Stimulated activated CD8-positive, alpha-beta memory T cell treated with anti-CD3 and anti-CD28 coated beads, Interleukin-2, amount 100 ng/mL, for 1 hour (primary cell): ENCODE results near the gene FARP1.
"Not testable (repeated sequence)": the region's sequence is repeated elsewhere in the genome, so short reads cannot be mapped to it uniquely, and the experiment has no call there.

Experiments used
- DNase-seq, 2 donors: peaks; one replicate each; pipeline ENCODE4 v3.0.0-alpha.2; 2020; ENCODE audit warnings: low read depth in 2 of 2

Gene FARP1

DNA sequence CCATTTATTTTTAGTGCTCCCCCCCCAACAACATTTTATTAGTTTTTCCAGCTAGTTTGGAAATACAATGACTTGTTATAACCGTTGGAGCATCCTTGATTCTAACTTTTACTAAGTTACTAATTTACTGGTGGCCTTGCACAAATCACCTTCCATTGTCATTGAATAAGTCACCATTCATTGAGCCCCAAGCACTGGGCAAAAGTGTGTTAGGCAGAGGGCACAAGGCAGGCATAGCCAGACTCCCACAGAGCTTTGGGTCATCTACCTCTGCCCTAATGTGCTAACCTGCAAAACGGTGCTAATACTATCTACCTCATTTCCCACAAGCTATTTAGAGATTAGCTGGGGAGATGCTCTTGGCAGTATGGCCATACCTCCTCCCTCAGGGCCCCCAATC, 120.9 kb downstream of the FARP1 start:
- no peak for DNase-seq

DNA sequence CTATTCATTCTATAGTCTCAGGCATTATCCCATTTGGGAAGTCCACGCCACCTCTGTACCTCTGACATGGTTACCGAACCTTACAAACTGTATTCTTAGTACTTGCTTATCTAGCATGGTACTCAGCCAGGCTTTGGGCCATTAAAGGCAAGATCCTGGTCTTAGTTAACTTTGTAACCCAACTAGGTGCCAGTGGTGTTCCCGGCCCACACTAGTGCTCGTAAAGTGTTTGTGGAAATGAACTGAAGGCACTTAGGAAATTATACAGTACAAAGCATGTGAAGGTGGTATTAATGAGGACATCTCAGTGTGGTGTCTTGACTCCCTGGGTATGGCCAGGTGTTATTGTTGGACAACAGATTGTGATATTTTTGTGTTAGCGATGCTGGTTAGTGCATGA, 122.0 kb downstream of the FARP1 start:
- no peak for DNase-seq

GRCh38 chr13:98265692-98266551, 123.0 kb downstream of the FARP1 start:
- no peak for DNase-seq

DNA sequence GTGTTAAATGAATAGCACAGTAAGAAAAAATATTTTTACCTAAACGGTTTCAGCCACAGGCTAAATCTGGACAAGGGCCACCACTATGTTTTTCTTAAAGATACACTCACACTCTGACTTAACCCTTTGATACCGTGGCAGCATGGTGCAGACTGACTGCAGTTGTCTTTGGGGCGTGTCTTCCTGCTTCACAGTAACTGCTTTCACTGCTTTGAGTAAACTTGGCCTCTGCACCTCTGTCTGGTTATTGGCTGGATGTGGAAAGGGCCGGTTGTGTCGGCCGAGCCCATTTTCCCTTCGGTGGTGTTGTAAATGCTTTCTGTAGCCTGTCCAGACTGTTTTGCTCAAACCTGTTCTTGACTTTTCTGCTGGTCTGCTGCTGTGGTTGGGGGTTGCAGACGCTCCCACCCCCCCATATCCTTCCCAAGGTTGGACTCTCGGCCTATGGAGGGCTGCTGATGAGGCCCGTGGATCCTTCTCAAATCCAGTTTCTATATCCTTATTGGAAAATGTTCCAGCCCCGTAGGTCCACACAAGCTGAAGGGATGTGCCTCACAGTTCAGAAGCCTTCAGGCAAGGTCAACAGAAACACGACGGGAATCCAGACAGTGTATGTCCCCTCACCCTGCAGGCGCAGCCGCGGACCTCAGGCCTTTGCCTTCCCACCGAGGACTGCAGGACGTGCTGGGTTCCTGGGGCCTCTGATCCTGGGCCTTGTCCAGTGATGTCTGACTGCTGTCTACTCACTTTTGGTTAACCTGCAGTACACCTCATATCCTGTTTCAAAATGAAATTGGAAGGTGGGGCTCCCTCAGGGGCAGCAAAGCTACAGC, 124.4 kb downstream of the FARP1 start:
- DNase-seq = no peak

DNA sequence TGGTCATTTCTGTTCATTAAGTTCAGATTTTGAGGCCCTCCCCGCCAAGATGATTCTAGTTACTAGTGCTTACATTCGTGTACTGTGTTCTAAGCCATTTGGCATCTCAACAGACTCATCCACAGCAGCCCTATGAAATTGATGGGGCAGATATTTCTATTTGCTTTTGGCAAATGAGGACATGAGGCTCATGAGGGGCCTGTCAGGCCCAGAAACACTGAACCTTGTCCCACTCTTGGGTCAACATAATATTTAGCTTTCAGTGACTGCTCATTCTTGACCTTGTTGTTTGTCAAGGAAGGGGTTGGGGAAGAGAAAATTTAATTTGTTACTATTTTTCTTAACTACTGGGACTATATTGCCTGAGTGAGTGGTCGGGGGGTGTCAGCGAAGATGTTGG, 126.5 kb downstream of the FARP1 start:
- DNase-seq = no peak

- DNase-seq = no peak
These were observed 127.9 kb downstream of the FARP1 start for GRCh38 chr13:98270819-98271218.

DNA sequence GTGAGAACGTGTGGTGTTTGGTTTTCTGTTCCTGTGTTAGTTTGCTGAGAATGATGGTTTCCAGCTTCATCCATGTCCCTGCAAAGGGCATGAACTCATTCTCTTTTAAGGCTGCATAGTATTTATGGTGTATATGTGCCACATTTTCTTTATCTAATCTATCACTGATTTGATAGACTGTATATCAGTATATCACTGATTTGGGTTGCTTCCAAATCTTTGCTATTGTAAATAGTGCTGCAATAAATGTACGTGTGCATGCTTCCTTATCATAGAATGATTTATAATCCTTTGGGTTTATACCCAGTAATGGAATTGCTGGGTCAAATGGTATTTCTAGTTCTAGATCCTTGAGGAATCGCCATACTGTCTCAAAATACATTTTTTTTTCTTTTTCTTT, 128.8 kb downstream of the FARP1 start:
- not testable (repeated sequence) for DNase-seq

DNA sequence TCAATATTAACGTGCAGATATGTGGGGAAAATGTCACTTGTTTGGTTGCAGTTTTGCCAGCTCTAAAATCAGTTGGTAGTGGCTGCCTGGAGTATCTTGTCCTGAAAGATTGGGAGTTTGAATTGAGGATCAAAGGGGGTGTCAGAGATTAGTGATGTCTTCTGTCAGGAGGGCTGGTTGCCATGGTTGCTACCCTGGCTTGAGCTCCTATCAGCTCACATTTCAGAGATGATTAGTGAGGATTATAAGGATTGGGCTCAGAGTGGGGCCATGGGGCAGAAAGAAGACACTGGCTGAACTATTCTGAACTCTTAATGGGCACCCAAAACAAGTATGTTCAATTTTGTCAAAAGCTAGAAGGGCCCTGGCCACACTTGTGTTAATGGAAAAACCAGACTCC, 129.7 kb downstream of the FARP1 start:
- DNase-seq = no peak

DNA sequence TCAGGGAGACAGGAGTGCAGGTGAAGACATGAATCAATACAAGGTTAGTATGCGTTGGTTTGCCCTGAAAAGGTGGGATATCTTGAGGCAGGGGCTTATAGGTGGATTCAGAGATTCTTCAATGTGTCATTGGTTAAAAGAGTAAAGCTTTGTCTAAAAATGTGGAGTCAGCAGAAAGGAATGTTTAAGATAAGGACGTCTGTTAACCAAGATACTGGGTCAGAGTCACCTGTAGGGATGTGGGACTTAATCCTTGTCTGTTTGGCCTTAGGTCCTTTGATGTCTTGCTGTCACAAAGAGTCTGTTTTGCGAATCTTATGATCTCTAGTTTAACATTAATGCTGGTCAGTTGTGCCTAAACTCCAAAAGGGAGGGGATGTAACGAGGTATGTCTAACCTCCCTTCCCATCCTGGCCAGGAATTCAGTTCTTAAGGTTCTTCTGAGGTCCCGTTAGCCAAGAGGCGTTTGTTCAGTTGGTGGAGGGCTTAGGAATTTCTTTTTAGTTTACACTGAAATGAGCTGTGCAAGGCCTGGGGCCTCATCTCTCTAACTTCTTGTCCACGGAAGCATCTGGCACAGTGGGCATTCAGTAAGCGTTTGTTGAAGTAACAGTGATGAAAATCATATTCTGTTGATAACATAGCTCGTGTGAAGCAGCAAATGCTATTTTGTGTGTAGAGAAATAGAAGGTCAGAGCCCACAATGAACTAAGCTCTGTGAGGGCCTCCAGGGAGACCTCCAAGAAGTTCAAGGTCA, 130.4 kb downstream of the FARP1 start:
- DNase-seq = no peak

GRCh38 chr13:98273824-98274742, 131.2 kb downstream of the FARP1 start:
- DNase-seq = no peak

DNA sequence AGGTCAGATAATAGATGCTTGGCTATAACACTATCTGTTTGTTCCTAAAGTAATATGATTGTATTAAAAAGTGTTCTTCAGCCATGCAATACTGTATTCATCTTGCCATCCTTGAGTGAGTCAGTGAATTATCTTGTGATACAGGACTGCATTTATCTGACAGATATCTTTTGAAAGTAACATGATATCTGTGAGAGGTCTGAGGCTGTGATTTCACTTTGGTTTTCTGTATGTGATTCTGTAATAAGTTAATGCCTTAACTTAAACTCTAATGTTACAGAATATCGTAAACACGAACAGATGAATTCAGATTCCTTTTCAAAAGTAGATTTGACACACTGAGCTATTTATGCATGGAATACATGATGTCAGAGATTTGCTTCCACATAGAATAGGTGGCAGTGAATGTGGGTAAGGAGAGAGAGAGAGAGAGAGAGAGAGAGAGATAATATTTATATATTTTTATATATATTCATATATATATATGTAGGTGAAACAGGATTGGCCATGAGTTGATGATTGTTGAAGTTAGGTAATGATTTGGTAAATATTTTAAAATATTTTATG, 132.1 kb downstream of the FARP1 start:
- no peak for DNase-seq

DNA sequence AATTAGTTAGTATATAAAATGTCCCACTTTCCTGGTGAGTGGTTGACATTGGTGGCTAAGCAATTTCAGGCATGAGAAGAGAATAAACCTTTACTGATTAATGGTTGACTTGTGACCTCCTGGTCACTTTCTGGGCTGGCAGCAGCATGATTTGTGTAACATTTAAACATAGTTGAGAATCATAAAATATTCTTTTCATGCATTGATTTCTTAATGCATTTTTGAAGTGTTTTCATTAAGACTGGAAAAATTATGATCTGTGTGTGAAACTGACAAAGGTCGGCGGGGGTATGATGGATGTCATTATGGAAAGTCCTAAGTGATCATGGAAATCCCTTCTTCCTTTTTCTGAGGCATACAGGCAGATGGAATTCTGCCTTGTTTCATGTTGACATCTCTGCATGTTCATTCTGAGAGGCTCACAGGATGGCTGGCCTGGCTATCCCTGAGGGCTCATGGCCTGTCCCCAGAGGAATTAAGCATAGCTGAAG, 132.8 kb downstream of the FARP1 start:
- no peak for DNase-seq

DNA sequence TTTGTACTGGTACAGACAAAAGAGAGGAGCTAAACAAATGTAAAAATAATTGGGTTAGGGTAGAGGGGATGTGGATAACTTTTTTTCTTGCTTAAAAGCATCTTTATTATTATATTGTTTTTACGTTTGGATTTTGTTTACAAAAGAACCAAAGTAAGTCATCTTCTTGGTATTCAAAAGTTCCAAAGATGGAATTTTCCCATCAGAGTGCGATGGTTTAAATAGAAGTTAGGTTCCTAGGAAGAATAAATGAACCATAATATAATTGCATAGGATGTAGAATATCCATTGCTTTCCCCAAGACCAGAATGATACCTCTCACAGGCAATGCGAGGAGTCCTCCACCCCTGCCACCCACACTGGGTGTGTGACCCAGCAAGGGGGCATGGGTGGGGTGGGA, 133.6 kb downstream of the FARP1 start:
- DNase-seq = no peak

- DNase-seq = no peak
These were observed 135.3 kb downstream of the FARP1 start for GRCh38 chr13:98278068-98278724.

- no peak for DNase-seq
These were observed 136.7 kb downstream of the FARP1 start for GRCh38 chr13:98279473-98280175.

- DNase-seq = no peak
These were observed 137.2 kb downstream of the FARP1 start for GRCh38 chr13:98280176-98280510.

- no peak for DNase-seq
These were observed 141.8 kb downstream of the FARP1 start for GRCh38 chr13:98284679-98285078.

- DNase-seq = no peak
These were observed 142.4 kb downstream of the FARP1 start for GRCh38 chr13:98285317-98285716.

GRCh38 chr13:98285852-98286594, 143.1 kb downstream of the FARP1 start:
- no peak for DNase-seq
